GM11168 (cell line): ENCODE measurements around the gene CCDC116.
"Not testable (repeated sequence)": the region's sequence is repeated elsewhere in the genome, so short reads cannot be mapped to it uniquely, and the experiment has no call there.

ENCODE experiments used
- in situ Hi-C: fragments of 300-500 bp; cut with MboI; formaldehyde crosslinking; loops from one replicate; pipeline ENCODE4 v1.12.0; 2022; ENCODE audit warnings: low sequenced_read_pairs; ENCODE audit not compliant: unreplicated experiment

CCDC116 gene

GRCh38 chr22:21605887-21606564 lies 26.5 kb upstream of the CCDC116 start:
- in situ Hi-C loops = no loop called here

DNA sequence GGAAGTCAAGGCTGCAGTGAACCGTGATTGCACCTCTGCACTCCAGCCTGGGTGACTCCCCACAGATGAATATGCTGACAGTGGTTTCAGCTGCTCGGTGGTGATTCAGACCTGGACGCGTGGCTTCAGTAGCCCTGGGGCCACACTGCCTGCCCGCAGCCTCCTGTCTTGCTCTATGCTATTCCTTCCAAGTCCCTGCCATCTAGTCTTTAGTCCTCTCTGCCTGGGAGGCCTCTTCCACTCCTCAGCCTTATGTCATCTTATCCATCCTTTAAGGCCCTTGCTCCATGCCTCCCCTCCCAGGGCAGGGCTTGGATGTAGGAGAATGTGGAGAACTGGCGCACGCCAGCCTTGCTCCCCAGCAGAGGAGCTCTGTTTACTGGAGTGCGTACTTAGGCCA lies 25.8 kb upstream of the CCDC116 start:
- in situ Hi-C loops = no loop called here

GRCh38 chr22:21609556-21610157 lies 22.9 kb upstream of the CCDC116 start:
- in situ Hi-C loops = not testable (repeated sequence)

GRCh38 chr22:21611210-21611977 lies 21.2 kb upstream of the CCDC116 start:
- in situ Hi-C loops = no loop called here

- in situ Hi-C loops = no loop called here
These were observed 19.7 kb upstream of the CCDC116 start for GRCh38 chr22:21612858-21613257.

GRCh38 chr22:21613553-21614233 lies 18.9 kb upstream of the CCDC116 start:
- in situ Hi-C loops = no loop called here

GRCh38 chr22:21615731-21616130 lies 16.8 kb upstream of the CCDC116 start:
- in situ Hi-C loops = no loop called here

DNA sequence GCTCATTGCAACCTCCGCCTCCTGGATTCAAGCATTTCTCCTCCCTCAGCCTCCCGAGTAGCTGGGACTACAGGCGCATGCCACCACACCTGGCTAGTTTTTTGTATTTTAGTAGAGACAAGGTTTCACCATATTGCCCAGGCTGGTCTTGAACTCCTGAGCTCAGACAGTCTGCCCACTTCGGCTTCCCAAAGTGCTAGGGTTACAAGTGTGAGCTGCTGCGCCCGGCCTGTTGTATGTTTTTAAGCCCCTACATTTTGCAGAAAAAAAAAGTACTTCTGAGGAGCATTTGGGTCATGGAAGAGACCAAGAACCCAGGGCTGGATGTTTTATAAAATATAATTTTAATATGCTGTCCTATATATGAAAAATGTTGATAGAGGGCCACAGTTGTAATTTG lies 15.2 kb upstream of the CCDC116 start:
- in situ Hi-C loops = not testable (repeated sequence)

DNA sequence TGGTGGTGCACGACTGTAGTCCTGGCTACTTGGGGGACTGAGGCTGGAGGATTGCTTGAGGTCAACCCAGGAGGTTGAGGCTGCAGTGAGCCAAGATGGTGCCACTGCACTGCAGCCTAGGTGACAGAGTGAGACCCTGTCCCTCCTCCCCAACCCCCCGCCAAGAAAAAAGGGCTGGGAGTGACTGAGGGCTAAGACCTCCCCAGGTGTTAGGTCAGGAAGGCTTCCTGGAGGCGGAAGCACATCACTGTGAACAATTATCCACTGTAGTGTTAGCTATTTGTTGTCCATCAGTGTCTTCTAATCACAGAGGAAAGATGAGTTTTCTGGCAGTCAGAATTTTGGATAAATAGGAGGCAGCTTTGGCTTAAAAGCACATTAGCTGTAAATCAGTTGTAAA lies 11.5 kb upstream of the CCDC116 start:
- in situ Hi-C loops = no loop called here

DNA sequence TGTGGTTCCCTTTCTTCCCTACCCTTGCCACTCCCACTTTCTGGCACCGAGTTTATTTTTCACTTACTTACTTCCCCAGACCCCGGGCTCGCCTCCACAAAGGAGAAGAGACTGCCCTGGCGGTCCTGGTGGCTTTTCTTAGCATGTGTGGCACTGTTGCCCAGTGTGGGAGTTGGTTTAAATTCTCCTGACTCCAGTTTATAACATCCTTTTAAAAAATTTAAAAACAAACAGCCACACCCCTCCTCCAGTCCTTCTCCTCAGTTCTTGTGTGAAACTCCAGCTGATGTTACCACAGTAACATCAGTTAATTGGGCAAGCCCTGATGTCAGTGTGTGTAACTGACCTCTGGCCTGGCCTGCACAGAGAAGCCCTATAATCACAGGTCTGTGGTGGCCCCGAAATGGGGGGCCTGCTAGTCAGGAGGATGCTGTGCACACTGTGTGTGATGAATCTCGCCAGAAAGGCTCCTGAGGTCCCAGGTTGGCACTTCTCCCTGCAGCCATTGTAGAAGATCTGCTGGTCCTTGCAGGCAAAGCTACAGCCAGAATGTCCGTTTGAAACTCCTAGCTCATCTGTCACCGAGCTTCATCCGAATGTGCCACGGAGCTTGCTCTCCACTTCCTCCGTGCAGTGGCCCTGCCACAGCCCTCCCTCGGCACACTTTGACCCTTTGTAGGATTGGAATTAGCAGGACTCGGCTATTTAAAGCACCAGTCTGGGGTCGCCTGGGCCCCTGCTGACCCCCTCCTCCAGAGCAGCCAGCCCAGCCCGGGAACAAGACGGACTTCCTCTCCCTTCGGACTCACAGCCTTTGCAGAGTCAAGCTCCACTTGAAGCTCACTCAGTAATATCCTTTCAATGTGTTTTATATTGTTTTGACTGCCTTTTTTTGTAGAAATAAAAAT lies 10.3 kb upstream of the CCDC116 start:
- in situ Hi-C loops = no loop called here

- in situ Hi-C loops = no loop called here
These were observed 9.5 kb upstream of the CCDC116 start for GRCh38 chr22:21622919-21623647.

- in situ Hi-C loops = no loop called here
These were observed 9.0 kb upstream of the CCDC116 start for GRCh38 chr22:21623648-21623970.

- in situ Hi-C loops = no loop called here
These were observed 8.3 kb upstream of the CCDC116 start for GRCh38 chr22:21624120-21624879.

DNA sequence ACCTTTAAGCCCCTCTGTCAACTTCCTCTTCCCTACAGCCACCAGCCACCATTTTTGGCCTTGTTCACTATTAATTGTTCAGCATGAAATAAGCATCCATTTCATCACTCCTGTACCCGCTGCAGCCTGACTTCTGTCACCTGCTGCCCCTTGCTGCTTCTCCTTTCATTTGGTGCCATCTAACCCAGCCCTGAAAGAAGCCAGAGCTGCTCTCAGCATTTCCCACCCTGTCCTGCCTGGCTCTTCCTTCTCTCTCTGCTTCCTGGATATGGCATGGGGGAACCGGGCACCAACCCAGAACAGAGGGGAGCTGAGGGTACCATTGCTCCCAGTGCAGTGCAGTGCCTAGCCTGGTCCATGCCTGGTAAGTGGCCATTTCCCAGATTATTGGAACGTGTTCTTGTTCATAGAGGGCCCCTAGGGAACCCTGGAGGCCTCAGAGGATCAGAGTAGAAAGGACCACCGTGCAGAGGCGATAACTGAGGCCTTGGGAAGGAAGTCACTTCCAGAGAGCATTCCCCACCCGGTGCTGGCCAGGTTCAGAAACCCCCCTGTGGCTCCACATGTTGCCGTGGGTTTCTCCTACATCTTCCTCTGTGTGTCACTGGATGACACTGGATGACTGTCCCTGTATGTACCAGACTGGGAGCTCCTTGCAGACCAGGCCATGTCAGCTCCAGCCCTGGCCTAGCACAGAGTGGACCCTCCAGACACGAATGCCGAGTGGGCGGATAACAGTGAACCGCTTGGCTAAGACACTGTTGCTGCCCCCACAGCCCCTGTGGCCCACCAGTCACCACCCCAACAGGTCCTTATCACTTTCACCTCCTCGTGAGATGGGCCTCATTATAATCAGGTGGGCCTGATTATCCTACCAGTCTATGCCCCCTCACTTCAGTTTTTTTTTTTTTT lies 7.4 kb upstream of the CCDC116 start:
- in situ Hi-C loops = no loop called here

GRCh38 chr22:21626073-21626734 lies 6.4 kb upstream of the CCDC116 start:
- in situ Hi-C loops = no loop called here

DNA sequence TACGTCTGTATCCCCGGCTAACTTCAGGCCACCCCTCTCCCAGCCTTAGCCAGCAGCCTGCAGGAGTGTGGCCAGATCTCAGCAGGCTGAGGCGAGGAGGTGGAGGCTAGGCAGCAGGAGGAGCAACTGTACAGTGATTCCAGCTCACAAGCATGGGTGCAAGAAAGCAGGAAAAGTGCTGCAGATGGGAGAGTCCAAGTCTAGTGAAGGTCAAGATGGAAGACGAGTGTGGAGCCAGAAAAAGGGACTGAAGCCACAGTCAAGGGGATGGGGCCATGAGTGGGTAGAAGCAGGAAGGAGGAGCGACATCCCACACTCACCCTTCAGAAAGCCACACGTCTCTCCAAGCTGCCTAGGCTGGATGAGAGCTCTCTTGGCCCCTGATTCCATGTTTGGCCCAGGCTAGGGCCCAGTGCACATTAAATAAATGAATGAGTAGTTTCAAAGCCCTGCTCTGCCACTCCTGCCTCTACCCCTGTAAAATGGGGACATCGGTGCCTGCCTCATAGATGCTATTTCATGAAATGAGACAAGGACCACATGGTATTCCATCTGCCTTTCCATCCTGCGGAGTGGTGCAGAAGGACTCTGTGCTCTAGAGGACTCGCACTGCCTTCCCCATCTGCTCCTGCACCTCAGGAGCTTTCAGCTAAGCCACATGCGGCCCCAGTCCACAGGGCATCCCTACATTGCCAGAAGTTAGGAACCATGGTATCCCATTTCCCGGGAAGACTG lies 5.7 kb upstream of the CCDC116 start:
- in situ Hi-C loops = no loop called here
